ENCODE results near the gene SH2D3A. TPM values are rescaled to one million over a fixed set of nuclear protein-coding genes. Genes with fewer than 3 reads are reported as not detected.

The SH2D3A gene
- total RNA-seq, 1 experiment from 2014 or later = 30.3 TPM

- no peak for TF ChIP-seq RORB (CRISPR knock-in tag; IDR thresholded peaks at IDR 0.05)
Observed at GRCh38 chr19:6806488-6806887, 39.3 kb upstream of the SH2D3A start (continued).

- Mint-ChIP-seq H3K36me3 (peaks cover 15% of the 10 kb centered on the region), H3K4me3 (no peak overlapping the region), H3K9me3 (peaks cover 29% of the 10 kb centered on the region), H3K4me1 (peaks cover 17% of the 10 kb centered on the region), H3K27ac (no peak overlapping the region), H3K27me3 (ENCODE audit: low read depth) (no peaks in the 10 kb centered on the region)
- ChIA-PET POLR2A (interaction anchor here (0.5 kb wide), 1 partner anchor 23 kb away, joined by 3 read pairs; no protein-coding TSS in a partner anchor), CTCF (no interaction called here)
- ATAC-seq (no peak), DNase-seq (ENCODE audit: low spot score) (no peak)
- TF ChIP-seq, protein P1, sequence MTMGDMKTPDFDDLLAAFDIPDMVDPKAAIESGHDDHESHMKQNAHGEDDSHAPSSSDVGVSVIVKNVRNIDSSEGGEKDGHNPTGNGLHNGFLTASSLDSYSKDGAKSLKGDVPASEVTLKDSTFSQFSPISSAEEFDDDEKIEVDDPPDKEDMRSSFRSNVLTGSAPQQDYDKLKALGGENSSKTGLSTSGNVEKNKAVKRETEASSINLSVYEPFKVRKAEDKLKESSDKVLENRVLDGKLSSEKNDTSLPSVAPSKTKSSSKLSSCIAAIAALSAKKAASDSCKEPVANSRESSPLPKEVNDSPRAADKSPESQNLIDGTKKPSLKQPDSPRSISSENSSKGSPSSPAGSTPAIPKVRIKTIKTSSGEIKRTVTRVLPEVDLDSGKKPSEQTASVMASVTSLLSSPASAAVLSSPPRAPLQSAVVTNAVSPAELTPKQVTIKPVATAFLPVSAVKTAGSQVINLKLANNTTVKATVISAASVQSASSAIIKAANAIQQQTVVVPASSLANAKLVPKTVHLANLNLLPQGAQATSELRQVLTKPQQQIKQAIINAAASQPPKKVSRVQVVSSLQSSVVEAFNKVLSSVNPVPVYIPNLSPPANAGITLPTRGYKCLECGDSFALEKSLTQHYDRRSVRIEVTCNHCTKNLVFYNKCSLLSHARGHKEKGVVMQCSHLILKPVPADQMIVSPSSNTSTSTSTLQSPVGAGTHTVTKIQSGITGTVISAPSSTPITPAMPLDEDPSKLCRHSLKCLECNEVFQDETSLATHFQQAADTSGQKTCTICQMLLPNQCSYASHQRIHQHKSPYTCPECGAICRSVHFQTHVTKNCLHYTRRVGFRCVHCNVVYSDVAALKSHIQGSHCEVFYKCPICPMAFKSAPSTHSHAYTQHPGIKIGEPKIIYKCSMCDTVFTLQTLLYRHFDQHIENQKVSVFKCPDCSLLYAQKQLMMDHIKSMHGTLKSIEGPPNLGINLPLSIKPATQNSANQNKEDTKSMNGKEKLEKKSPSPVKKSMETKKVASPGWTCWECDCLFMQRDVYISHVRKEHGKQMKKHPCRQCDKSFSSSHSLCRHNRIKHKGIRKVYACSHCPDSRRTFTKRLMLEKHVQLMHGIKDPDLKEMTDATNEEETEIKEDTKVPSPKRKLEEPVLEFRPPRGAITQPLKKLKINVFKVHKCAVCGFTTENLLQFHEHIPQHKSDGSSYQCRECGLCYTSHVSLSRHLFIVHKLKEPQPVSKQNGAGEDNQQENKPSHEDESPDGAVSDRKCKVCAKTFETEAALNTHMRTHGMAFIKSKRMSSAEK (CRISPR knock-in tag; IDR thresholded peaks at IDR 0.05; ENCODE audit: borderline replicate concordance) = no peak
- TF ChIP-seq, protein P2, sequence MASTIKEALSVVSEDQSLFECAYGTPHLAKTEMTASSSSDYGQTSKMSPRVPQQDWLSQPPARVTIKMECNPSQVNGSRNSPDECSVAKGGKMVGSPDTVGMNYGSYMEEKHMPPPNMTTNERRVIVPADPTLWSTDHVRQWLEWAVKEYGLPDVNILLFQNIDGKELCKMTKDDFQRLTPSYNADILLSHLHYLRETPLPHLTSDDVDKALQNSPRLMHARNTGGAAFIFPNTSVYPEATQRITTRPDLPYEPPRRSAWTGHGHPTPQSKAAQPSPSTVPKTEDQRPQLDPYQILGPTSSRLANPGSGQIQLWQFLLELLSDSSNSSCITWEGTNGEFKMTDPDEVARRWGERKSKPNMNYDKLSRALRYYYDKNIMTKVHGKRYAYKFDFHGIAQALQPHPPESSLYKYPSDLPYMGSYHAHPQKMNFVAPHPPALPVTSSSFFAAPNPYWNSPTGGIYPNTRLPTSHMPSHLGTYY (CRISPR knock-in tag; IDR thresholded peaks at IDR 0.05) = no peak
- TF ChIP-seq, protein P3, sequence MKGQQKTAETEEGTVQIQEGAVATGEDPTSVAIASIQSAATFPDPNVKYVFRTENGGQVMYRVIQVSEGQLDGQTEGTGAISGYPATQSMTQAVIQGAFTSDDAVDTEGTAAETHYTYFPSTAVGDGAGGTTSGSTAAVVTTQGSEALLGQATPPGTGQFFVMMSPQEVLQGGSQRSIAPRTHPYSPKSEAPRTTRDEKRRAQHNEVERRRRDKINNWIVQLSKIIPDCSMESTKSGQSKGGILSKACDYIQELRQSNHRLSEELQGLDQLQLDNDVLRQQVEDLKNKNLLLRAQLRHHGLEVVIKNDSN (CRISPR knock-in tag; IDR thresholded peaks at IDR 0.05) = no peak
- no peak for TF ChIP-seq NR3C1 (CRISPR knock-in tag; conservative IDR thresholded peaks at IDR 0.05; ENCODE audit: low read depth)
- no peak for TF ChIP-seq ZMAT4 (CRISPR knock-in tag; IDR thresholded peaks at IDR 0.05)
- TF ChIP-seq OVOL2 (CRISPR knock-in tag; IDR thresholded peaks at IDR 0.05; ENCODE audit: borderline replicate concordance) = no peak
- TF ChIP-seq, protein P4, sequence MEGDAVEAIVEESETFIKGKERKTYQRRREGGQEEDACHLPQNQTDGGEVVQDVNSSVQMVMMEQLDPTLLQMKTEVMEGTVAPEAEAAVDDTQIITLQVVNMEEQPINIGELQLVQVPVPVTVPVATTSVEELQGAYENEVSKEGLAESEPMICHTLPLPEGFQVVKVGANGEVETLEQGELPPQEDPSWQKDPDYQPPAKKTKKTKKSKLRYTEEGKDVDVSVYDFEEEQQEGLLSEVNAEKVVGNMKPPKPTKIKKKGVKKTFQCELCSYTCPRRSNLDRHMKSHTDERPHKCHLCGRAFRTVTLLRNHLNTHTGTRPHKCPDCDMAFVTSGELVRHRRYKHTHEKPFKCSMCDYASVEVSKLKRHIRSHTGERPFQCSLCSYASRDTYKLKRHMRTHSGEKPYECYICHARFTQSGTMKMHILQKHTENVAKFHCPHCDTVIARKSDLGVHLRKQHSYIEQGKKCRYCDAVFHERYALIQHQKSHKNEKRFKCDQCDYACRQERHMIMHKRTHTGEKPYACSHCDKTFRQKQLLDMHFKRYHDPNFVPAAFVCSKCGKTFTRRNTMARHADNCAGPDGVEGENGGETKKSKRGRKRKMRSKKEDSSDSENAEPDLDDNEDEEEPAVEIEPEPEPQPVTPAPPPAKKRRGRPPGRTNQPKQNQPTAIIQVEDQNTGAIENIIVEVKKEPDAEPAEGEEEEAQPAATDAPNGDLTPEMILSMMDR (IDR thresholded peaks at IDR 0.05) = no peak
Observed at GRCh38 chr19:6803036-6803404, 35.8 kb upstream of the SH2D3A start.

DNA sequence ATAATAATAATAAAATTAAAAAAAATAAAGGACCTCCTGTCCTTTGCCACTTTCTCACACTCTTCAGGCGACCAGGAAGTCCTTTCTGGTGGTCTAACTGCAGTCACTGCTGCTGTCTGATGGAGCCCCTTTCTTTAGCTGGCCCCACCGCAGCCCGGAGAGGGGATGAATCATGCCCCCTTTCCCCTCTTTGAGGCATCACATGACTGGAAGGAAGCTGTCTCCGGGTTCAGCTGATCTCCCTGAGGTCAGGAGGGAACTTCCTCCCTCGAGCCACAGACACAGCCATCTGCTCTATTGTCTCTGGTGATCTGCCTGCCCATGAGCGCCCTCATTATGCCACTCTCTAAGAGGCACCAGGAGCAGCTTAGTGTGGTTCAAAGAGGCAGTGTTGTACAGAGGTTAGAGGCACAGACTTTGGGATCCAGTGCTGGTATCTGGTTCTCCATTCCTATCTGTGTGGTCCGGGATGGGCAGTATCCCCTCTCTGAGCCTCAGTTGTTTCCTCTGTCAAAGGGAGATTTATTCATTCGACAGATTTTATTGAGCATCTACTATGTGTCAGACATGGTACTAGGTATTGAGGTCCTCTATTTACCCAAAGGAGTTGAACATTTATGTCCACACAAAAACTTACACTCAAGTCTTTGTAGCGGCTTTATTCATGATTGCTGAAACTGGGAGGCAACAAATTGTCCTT is 35.3 kb upstream of the SH2D3A start:
- no peak for ATAC-seq
- H3K4me1 Mint-ChIP-seq = peaks cover 17% of the 10 kb centered on the region
- peaks cover 29% of the 10 kb centered on the region for H3K9me3 Mint-ChIP-seq
- TF ChIP-seq, protein P5, sequence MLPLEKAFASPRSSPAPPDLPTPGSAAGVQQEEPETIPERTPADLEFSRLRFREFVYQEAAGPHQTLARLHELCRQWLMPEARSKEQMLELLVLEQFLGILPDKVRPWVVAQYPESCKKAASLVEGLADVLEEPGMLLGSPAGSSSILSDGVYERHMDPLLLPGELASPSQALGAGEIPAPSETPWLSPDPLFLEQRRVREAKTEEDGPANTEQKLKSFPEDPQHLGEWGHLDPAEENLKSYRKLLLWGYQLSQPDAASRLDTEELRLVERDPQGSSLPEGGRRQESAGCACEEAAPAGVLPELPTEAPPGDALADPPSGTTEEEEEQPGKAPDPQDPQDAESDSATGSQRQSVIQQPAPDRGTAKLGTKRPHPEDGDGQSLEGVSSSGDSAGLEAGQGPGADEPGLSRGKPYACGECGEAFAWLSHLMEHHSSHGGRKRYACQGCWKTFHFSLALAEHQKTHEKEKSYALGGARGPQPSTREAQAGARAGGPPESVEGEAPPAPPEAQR (CRISPR knock-in tag; IDR thresholded peaks at IDR 0.05) = no peak
- no peak for TF ChIP-seq ZNF317 (CRISPR knock-in tag; IDR thresholded peaks at IDR 0.05; ENCODE audit: borderline replicate concordance, low read depth)
- TF ChIP-seq, protein P2 (CRISPR knock-in tag; IDR thresholded peaks at IDR 0.05) = no peak
- TF ChIP-seq GTF2I (CRISPR knock-in tag; conservative IDR thresholded peaks at IDR 0.05) = no peak
- TF ChIP-seq, protein P6, sequence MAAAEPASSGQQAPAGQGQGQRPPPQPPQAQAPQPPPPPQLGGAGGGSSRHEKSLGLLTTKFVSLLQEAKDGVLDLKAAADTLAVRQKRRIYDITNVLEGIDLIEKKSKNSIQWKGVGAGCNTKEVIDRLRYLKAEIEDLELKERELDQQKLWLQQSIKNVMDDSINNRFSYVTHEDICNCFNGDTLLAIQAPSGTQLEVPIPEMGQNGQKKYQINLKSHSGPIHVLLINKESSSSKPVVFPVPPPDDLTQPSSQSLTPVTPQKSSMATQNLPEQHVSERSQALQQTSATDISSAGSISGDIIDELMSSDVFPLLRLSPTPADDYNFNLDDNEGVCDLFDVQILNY (CRISPR knock-in tag; IDR thresholded peaks at IDR 0.05) = no peak
- TF ChIP-seq, protein P7, sequence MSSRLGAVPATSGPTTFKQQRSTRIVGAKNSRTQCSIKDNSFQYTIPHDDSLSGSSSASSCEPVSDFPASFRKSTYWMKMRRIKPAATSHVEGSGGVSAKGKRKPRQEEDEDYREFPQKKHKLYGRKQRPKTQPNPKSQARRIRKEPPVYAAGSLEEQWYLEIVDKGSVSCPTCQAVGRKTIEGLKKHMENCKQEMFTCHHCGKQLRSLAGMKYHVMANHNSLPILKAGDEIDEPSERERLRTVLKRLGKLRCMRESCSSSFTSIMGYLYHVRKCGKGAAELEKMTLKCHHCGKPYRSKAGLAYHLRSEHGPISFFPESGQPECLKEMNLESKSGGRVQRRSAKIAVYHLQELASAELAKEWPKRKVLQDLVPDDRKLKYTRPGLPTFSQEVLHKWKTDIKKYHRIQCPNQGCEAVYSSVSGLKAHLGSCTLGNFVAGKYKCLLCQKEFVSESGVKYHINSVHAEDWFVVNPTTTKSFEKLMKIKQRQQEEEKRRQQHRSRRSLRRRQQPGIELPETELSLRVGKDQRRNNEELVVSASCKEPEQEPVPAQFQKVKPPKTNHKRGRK (CRISPR knock-in tag; IDR thresholded peaks at IDR 0.05; ENCODE audit: borderline replicate concordance) = no peak
- TF ChIP-seq ESRRA (CRISPR knock-in tag; IDR thresholded peaks at IDR 0.05; ENCODE audit: borderline replicate concordance) = no peak
- TF ChIP-seq, protein P8, sequence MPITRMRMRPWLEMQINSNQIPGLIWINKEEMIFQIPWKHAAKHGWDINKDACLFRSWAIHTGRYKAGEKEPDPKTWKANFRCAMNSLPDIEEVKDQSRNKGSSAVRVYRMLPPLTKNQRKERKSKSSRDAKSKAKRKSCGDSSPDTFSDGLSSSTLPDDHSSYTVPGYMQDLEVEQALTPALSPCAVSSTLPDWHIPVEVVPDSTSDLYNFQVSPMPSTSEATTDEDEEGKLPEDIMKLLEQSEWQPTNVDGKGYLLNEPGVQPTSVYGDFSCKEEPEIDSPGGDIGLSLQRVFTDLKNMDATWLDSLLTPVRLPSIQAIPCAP (CRISPR knock-in tag; IDR thresholded peaks at IDR 0.05) = no peak
- no peak for TF ChIP-seq ZNF263 (CRISPR knock-in tag; IDR thresholded peaks at IDR 0.05; ENCODE audit: low read depth)

More for the DNA sequence above, 35.3 kb upstream of the SH2D3A start:
- ChIA-PET POLR2A (no interaction called here), CTCF (no interaction called here)
- Mint-ChIP-seq H3K4me3 (no peak overlapping the region), H3K36me3 (peaks cover 15% of the 10 kb centered on the region), H3K27me3 (ENCODE audit: low read depth) (no peaks in the 10 kb centered on the region), H3K27ac (no peak overlapping the region; the same call in 1 of the 2 replicates)
- DNase-seq (ENCODE audit: low spot score) = no peak
